ENCODE measurements around the gene TMEM140. TPM values are rescaled to one million over a fixed set of nuclear protein-coding genes. Genes with fewer than 3 reads are reported as not detected.

TMEM140 gene
- total RNA-seq, 1 experiment from 2014 or later, result not detected

DNA sequence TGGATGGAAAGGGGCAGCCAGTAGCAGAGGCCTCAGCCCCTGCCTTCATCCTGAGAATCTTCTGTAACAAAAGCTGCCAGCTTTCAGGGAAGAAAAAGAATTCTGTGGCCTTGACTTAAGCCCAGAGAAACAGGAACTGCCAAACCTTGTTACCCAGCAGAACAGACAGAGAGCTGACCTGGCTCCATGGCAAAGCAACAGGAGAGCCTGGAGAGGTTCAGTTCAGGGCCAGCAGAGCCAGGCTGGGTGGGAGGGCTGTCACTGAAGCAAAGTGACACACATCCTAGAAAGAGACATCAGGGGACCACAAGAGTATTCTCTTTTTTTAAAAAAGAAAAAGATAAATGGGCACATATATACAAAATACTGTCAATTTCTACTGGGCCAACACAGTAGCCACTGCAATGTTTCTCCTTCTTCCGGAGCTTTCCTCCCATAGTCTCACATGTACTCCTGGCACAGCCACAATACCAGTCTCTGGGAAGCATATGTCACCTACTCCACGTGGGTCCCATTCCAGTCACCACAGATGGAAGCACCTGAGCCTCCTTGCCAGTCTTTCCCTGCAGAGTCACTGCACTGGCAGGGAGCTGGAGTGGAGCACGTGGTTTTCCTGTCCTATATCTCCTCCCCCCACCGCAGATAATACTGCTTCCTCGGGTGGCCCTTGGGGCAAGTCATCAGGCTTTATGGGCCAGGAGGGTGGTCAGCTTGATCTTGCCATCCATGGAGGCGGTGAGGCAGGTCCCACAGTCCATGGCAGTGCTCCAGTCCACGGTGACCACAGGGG, 37.8 kb downstream of the TMEM140 start:
- intact Hi-C loops (cut with micrococcal nuclease; ENCODE audit: unreplicated experiment), result no loop called here
- CTCF ChIA-PET, result no interaction called here
- no peak for DNase-seq (ENCODE audit: low spot score)

DNA sequence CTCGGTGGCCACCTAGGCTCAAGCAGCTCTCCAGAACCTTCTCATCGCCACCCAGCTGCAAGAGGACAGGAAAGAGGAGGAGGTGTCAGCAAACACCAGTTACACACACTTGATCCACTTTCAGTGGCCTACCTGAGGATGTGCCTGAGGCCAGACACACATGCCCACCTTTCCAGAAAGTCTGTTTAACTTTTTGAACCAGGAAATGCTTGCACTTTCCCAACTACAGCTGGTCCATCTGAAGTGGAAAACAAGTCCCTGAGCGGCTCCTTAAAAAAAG, 38.3 kb downstream of the TMEM140 start:
- CTCF ChIA-PET, result no interaction called here
- DNase-seq (ENCODE audit: low spot score), result no peak
- intact Hi-C loops (cut with micrococcal nuclease; ENCODE audit: unreplicated experiment), result no loop called here
- H3K4me3 ChIP-seq (ENCODE audit: low read depth, low read length, poor library complexity, severe bottlenecking), result no peak overlapping the region
- H3K4me1 ChIP-seq (ENCODE audit: insufficient read depth, low read length, poor library complexity, severe bottlenecking), result no peaks in the 10 kb centered on the region
- no peaks in the 10 kb centered on the region for H3K27me3 ChIP-seq (replicated peaks; ENCODE audit: insufficient read depth, low read depth, low read length, poor library complexity)
- BruUV-seq (replicated peaks), result no TSS peak
- no peak overlapping the region for H3K27ac ChIP-seq (ENCODE audit: low read depth, low read length, poor library complexity, severe bottlenecking)
- POLR2A ChIA-PET (ENCODE audit: low non-redundant PET), result no interaction called here
- TF ChIP-seq, protein P1, sequence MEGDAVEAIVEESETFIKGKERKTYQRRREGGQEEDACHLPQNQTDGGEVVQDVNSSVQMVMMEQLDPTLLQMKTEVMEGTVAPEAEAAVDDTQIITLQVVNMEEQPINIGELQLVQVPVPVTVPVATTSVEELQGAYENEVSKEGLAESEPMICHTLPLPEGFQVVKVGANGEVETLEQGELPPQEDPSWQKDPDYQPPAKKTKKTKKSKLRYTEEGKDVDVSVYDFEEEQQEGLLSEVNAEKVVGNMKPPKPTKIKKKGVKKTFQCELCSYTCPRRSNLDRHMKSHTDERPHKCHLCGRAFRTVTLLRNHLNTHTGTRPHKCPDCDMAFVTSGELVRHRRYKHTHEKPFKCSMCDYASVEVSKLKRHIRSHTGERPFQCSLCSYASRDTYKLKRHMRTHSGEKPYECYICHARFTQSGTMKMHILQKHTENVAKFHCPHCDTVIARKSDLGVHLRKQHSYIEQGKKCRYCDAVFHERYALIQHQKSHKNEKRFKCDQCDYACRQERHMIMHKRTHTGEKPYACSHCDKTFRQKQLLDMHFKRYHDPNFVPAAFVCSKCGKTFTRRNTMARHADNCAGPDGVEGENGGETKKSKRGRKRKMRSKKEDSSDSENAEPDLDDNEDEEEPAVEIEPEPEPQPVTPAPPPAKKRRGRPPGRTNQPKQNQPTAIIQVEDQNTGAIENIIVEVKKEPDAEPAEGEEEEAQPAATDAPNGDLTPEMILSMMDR (conservative IDR thresholded peaks at IDR 0.05; ENCODE audit: low read depth, low read length), result no peak
- no peak for TF ChIP-seq EZH2 (IDR thresholded peaks at IDR 0.05; ENCODE audit: borderline replicate concordance, low read depth, low read length, poor library complexity, severe bottlenecking)
- no peaks in the 10 kb centered on the region for H3K36me3 ChIP-seq (ENCODE audit: insufficient read depth, low read length, poor library complexity, severe bottlenecking)
- H3K9me3 ChIP-seq (ENCODE audit: low read depth, low read length, poor library complexity, severe bottlenecking), result peaks cover 12% of the 10 kb centered on the region

More for the DNA sequence above, 37.8 kb downstream of the TMEM140 start:
- Histone ChIP-seq H3K9me3 (ENCODE audit: low read depth, low read length, poor library complexity, severe bottlenecking) (peaks cover 17% of the 10 kb centered on the region), H3K27ac (ENCODE audit: low read depth, low read length, poor library complexity, severe bottlenecking) (no peak overlapping the region), H3K36me3 (ENCODE audit: insufficient read depth, low read length, poor library complexity, severe bottlenecking) (no peaks in the 10 kb centered on the region), H3K4me1 (ENCODE audit: insufficient read depth, low read length, poor library complexity, severe bottlenecking) (no peaks in the 10 kb centered on the region), H3K27me3 (replicated peaks; ENCODE audit: insufficient read depth, low read depth, low read length, poor library complexity) (no peaks in the 10 kb centered on the region), H3K4me3 (ENCODE audit: low read depth, low read length, poor library complexity, severe bottlenecking) (no peak overlapping the region)
- no peak for TF ChIP-seq EZH2 (IDR thresholded peaks at IDR 0.05; ENCODE audit: borderline replicate concordance, low read depth, low read length, poor library complexity, severe bottlenecking)
- TF ChIP-seq, protein P1 (conservative IDR thresholded peaks at IDR 0.05; ENCODE audit: low read depth, low read length), result no peak
- BruUV-seq (replicated peaks), result no TSS peak
- POLR2A ChIA-PET (ENCODE audit: low non-redundant PET), result no interaction called here

DNA sequence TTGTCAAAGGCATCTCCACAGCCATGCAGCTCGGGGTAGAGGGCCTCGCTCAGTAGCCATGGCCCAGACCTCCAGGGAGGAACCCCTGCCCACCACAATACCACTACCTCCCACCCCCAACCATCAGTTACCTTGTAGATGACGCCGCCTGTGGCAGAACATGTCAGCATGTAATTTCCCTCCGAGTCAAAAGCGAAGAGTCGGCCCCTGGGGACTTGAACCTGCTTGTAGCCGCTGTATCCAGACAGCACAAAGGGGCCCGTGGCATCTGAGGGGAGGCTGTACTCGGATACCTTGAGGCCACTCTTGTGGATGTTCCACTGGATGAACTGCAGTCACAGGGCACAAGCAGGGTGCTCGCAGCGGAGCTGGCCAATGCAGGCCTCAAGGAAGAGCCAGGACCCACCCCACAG, 39.0 kb downstream of the TMEM140 start:
- BruUV-seq (replicated peaks), result no TSS peak
- CTCF ChIA-PET, result no interaction called here

More for the DNA sequence above, 39.0 kb downstream of the TMEM140 start:
- no peak for DNase-seq (ENCODE audit: low spot score)
- no peaks in the 10 kb centered on the region for H3K27me3 ChIP-seq (replicated peaks; ENCODE audit: insufficient read depth, low read depth, low read length, poor library complexity)
- intact Hi-C loops (cut with micrococcal nuclease; ENCODE audit: unreplicated experiment), result no loop called here
- POLR2A ChIA-PET (ENCODE audit: low non-redundant PET), result no interaction called here
- H3K36me3 ChIP-seq (ENCODE audit: insufficient read depth, low read length, poor library complexity, severe bottlenecking), result no peaks in the 10 kb centered on the region
- H3K9me3 ChIP-seq (ENCODE audit: low read depth, low read length, poor library complexity, severe bottlenecking), result peaks cover 5% of the 10 kb centered on the region
- no peak overlapping the region for H3K27ac ChIP-seq (ENCODE audit: low read depth, low read length, poor library complexity, severe bottlenecking)
- no peak overlapping the region for H3K4me3 ChIP-seq (ENCODE audit: low read depth, low read length, poor library complexity, severe bottlenecking)
- TF ChIP-seq EZH2 (IDR thresholded peaks at IDR 0.05; ENCODE audit: borderline replicate concordance, low read depth, low read length, poor library complexity, severe bottlenecking), result no peak
- TF ChIP-seq, protein P1 (conservative IDR thresholded peaks at IDR 0.05; ENCODE audit: low read depth, low read length), result no peak
- no peaks in the 10 kb centered on the region for H3K4me1 ChIP-seq (ENCODE audit: insufficient read depth, low read length, poor library complexity, severe bottlenecking)

Data from A673 (cell line).